Activated naive CD4-positive, alpha-beta T cell treated with anti-CD3 and anti-CD28 coated beads, Interleukin-2, amount 10 ng/mL, durations not matched to agents 7 days and 5 days (primary cell): ENCODE measurements around the gene SERPINB6.
"Not testable (repeated sequence)": the region's sequence is repeated elsewhere in the genome, so short reads cannot be mapped to it uniquely, and the experiment has no call there.

ENCODE experiments used
- CTCF ChIA-PET: fragments of 350-600 bp; sonication (Branson Sonifier 250); formaldehyde crosslinking; loops from one replicate; lab custom pipeline; 2021; ENCODE audit warnings: antibody characterized with exemption; lab: Charles Lee
- DNase-seq: peaks from one replicate; pipeline ENCODE4 v3.0.0-alpha.2; 2020
- H3K27ac Mint-ChIP-seq: one replicate; pipeline ENCODE4 v1.8.0; 2021; ENCODE audit warnings: mild to moderate bottlenecking, moderate library complexity, mixed read lengths
- H3K27me3 Mint-ChIP-seq: one replicate; pipeline ENCODE4 v1.8.0; 2021; ENCODE audit warnings: mild to moderate bottlenecking, mixed read lengths
- H3K36me3 Mint-ChIP-seq: one replicate; pipeline ENCODE4 v1.8.0; 2021; ENCODE audit warnings: mixed read lengths
- H3K4me1 Mint-ChIP-seq: one replicate; pipeline ENCODE4 v1.8.0; 2021; ENCODE audit warnings: mixed read lengths
- H3K4me3 Mint-ChIP-seq: one replicate; pipeline ENCODE4 v1.8.0; 2021; ENCODE audit warnings: mild to moderate bottlenecking, moderate library complexity, mixed read lengths
- H3K9me3 Mint-ChIP-seq: one replicate; pipeline ENCODE4 v1.8.0; 2021; ENCODE audit warnings: mixed read lengths

SERPINB6 gene

GRCh38 chr6:2971420-2972218 lies at the start of gene SERPINB6:
Gene SERPINB6 (minus strand): TSS chr6:2971567. CDS start chr6:2959332, 12,235 bp downstream.
- H3K27me3 Mint-ChIP-seq: peaks cover 49% of the 10 kb centered on the region
- H3K4me3 Mint-ChIP-seq: peak within 1 kb of the TSS; percentile 82
- peak; percentile 54 for DNase-seq
- CTCF ChIA-PET: interaction anchor here (0.6 to 1.0 kb wide), 2 partner anchors 16 to 238 kb away, joined by 3 to 4 read pairs; no protein-coding TSS in a partner anchor
- peaks cover 21% of the 10 kb centered on the region for H3K4me1 Mint-ChIP-seq
- H3K9me3 Mint-ChIP-seq: peaks cover 6% of the 10 kb centered on the region
- H3K27ac Mint-ChIP-seq: peak within 1 kb of the TSS; percentile 63
- H3K36me3 Mint-ChIP-seq: peaks cover 9% of the 10 kb centered on the region

DNA sequence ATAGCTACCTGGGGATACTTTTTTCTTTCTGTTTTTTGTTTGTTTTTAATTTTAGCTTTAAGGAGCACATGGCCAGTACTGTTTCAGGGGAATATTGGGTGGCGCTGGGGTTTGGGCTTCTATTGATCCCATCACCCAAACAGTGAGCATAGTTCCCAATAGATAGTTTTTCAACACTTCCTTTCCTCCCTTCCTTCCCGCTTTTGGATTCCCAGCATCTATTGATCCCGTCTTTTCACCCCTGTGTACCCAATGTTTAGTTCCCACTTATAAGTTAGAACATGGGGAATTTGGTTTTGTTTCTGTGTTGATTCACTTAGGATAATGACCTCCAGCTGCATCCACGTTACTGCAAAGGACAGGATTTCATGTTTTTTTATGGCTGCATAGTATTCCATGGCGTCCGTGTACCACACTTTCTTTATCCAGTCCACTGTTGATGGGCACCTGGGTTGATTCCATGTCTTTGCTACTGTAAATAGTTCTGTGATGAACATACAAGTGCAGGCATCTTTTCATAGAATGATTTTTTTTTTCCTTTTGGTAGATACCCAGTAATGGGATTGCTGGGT lies 48.5 kb upstream of the SERPINB6 start:
- CTCF ChIA-PET: interaction anchor here (0.7 to 1.1 kb wide), 3 partner anchors 18 to 19 kb away, joined by 3 to 7 read pairs (median 5); no protein-coding TSS in a partner anchor
- peaks cover 48% of the 10 kb centered on the region for H3K4me1 Mint-ChIP-seq
- no peak for DNase-seq
- no peaks in the 10 kb centered on the region for H3K9me3 Mint-ChIP-seq
- peaks cover 45% of the 10 kb centered on the region for H3K36me3 Mint-ChIP-seq
- H3K4me3 Mint-ChIP-seq: no peak overlapping the region
- no peaks in the 10 kb centered on the region for H3K27me3 Mint-ChIP-seq
- H3K27ac Mint-ChIP-seq: no peak overlapping the region

DNA sequence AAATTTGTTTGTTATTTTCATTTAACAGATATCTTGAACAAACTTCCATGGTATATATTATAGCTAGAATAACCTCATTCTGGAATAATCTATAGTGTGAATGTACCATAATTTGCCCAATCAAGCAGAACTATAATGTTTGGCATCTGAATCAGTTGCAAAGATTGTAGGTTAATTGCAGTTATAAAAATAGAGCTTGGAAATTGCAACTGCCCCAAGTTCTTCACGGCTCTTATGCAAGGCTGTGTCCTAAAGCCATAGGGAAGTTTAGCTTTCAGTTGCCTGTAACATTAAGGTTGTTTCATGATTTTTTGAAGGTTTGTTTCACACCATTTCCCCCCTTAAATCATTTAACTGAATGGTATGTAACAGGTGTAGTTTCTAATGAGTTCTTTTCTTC lies 47.7 kb upstream of the SERPINB6 start:
- peaks cover 40% of the 10 kb centered on the region for H3K4me1 Mint-ChIP-seq
- no peak overlapping the region for H3K27ac Mint-ChIP-seq
- H3K27me3 Mint-ChIP-seq: no peaks in the 10 kb centered on the region
- H3K36me3 Mint-ChIP-seq: peaks cover 51% of the 10 kb centered on the region
- H3K4me3 Mint-ChIP-seq: no peak overlapping the region
- CTCF ChIA-PET: interaction anchor here (1.1 kb wide), 1 partner anchor 18 kb away, joined by 7 read pairs; no protein-coding TSS in a partner anchor
- H3K9me3 Mint-ChIP-seq: no peaks in the 10 kb centered on the region
- no peak for DNase-seq

- peaks cover 57% of the 10 kb centered on the region for H3K36me3 Mint-ChIP-seq
- no peaks in the 10 kb centered on the region for H3K27me3 Mint-ChIP-seq
- no peak overlapping the region for H3K27ac Mint-ChIP-seq
- no peak for DNase-seq
- H3K9me3 Mint-ChIP-seq: peaks cover 5% of the 10 kb centered on the region
- CTCF ChIA-PET: no interaction called here
- H3K4me3 Mint-ChIP-seq: no peak overlapping the region
- H3K4me1 Mint-ChIP-seq: peaks cover 30% of the 10 kb centered on the region
Observed at GRCh38 chr6:3017304-3017703, 45.9 kb upstream of the SERPINB6 start.

- Mint-ChIP-seq H3K9me3 (peaks cover 11% of the 10 kb centered on the region), H3K36me3 (peaks cover 62% of the 10 kb centered on the region), H3K27me3 (no peaks in the 10 kb centered on the region), H3K4me1 (peaks cover 26% of the 10 kb centered on the region), H3K4me3 (no peak overlapping the region), H3K27ac (no peak overlapping the region)
- CTCF ChIA-PET: interaction anchor here (0.6 kb wide), 1 partner anchor 193 kb away, joined by 3 read pairs; no protein-coding TSS in a partner anchor
- no peak for DNase-seq
Observed at GRCh38 chr6:3016473-3017280, 45.3 kb upstream of the SERPINB6 start.

GRCh38 chr6:3015144-3015543 lies 43.8 kb upstream of the SERPINB6 start:
- DNase-seq: no peak
- Mint-ChIP-seq H3K27me3 (no peaks in the 10 kb centered on the region), H3K4me3 (no peak overlapping the region), H3K36me3 (peaks cover 71% of the 10 kb centered on the region), H3K9me3 (peaks cover 27% of the 10 kb centered on the region), H3K4me1 (peaks cover 22% of the 10 kb centered on the region), H3K27ac (no peak overlapping the region)
- CTCF ChIA-PET: interaction anchor here (1.6 kb wide), 1 partner anchor 13 kb away, joined by 4 read pairs; no protein-coding TSS in a partner anchor

- H3K36me3 Mint-ChIP-seq: peaks cover 71% of the 10 kb centered on the region
- peaks cover 17% of the 10 kb centered on the region for H3K4me1 Mint-ChIP-seq
- H3K27ac Mint-ChIP-seq: no peak overlapping the region
- H3K9me3 Mint-ChIP-seq: peaks cover 30% of the 10 kb centered on the region
- H3K27me3 Mint-ChIP-seq: no peaks in the 10 kb centered on the region
- CTCF ChIA-PET: interaction anchor here (1.6 kb wide), 1 partner anchor 13 kb away, joined by 4 read pairs; no protein-coding TSS in a partner anchor
- no peak for DNase-seq
- H3K4me3 Mint-ChIP-seq: no peak overlapping the region
Observed at GRCh38 chr6:3014675-3015066, 43.3 kb upstream of the SERPINB6 start.

GRCh38 chr6:3013901-3014674 lies 42.7 kb upstream of the SERPINB6 start:
- no peak overlapping the region for H3K4me3 Mint-ChIP-seq
- peaks cover 70% of the 10 kb centered on the region for H3K36me3 Mint-ChIP-seq
- CTCF ChIA-PET: no interaction called here
- H3K27ac Mint-ChIP-seq: no peak overlapping the region
- H3K27me3 Mint-ChIP-seq: no peaks in the 10 kb centered on the region
- H3K9me3 Mint-ChIP-seq: peaks cover 31% of the 10 kb centered on the region
- peaks cover 11% of the 10 kb centered on the region for H3K4me1 Mint-ChIP-seq
- DNase-seq: no peak

GRCh38 chr6:3013486-3013885 lies 42.1 kb upstream of the SERPINB6 start:
- H3K9me3 Mint-ChIP-seq: peaks cover 31% of the 10 kb centered on the region
- no peak overlapping the region for H3K27ac Mint-ChIP-seq
- H3K4me3 Mint-ChIP-seq: no peak overlapping the region
- H3K36me3 Mint-ChIP-seq: peaks cover 74% of the 10 kb centered on the region
- DNase-seq: no peak
- CTCF ChIA-PET: no interaction called here
- H3K4me1 Mint-ChIP-seq: peaks cover 9% of the 10 kb centered on the region
- H3K27me3 Mint-ChIP-seq: no peaks in the 10 kb centered on the region

GRCh38 chr6:3011592-3011991 lies 40.2 kb upstream of the SERPINB6 start:
- Mint-ChIP-seq H3K4me3 (no peak overlapping the region), H3K27ac (no peak overlapping the region), H3K36me3 (peaks cover 77% of the 10 kb centered on the region), H3K4me1 (peaks cover 5% of the 10 kb centered on the region), H3K27me3 (no peaks in the 10 kb centered on the region), H3K9me3 (peaks cover 31% of the 10 kb centered on the region)
- CTCF ChIA-PET: interaction anchor here (0.9 kb wide), 1 partner anchor 57 kb away, joined by 3 read pairs; the partner anchor contains the start of gene RIPK1
- DNase-seq: no peak

DNA sequence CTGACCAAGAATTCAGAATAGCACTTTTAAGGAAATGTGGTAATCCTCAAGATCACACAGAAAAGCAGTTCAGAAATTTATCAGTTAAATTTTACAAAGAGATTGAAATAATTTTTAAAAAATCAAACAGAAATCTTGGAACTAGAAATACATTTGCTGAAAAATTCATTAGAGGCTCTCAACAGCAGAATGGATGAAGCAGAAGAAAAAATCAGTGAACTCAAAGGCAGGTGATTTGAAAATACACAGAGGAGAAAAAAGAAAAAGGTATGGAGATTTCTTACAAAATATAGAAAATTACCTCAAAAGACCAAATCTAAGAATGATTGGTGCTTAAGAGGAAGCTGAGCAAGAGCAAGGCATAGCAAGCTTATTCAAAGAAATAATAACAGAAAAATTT lies 39.8 kb upstream of the SERPINB6 start:
- H3K4me3 Mint-ChIP-seq: no peak overlapping the region
- peaks cover 78% of the 10 kb centered on the region for H3K36me3 Mint-ChIP-seq
- CTCF ChIA-PET: interaction anchor here (0.9 kb wide), 1 partner anchor 57 kb away, joined by 3 read pairs; the partner anchor contains the start of gene RIPK1
- H3K27ac Mint-ChIP-seq: no peak overlapping the region
- H3K9me3 Mint-ChIP-seq: peaks cover 31% of the 10 kb centered on the region
- no peaks in the 10 kb centered on the region for H3K27me3 Mint-ChIP-seq
- DNase-seq: no peak
- peaks cover 5% of the 10 kb centered on the region for H3K4me1 Mint-ChIP-seq

DNA sequence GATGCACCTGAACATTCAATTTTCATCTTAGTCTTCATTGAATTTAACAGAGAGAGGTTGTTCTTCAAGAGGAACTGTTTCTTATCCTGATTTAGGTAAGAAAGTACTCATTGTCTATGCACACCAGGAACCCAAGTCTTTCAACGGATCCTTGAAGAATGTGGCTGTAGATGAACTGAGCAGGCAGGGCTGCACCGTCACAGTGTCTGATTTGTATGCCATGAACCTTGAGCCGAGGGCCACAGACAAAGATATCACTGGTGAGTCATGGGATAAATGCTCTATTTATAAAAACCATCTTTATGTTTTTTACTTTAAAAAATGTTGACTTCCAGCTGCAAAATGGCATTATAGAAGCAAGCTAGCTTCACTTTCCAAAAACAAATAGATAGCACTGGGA lies 38.6 kb upstream of the SERPINB6 start:
- DNase-seq: no peak
- H3K27ac Mint-ChIP-seq: no peak overlapping the region
- H3K9me3 Mint-ChIP-seq: peaks cover 31% of the 10 kb centered on the region
- H3K27me3 Mint-ChIP-seq: no peaks in the 10 kb centered on the region
- H3K36me3 Mint-ChIP-seq: peaks cover 72% of the 10 kb centered on the region
- CTCF ChIA-PET: interaction anchor here (0.9 kb wide), 1 partner anchor 8 kb away, joined by 3 read pairs; no protein-coding TSS in a partner anchor
- no peak overlapping the region for H3K4me3 Mint-ChIP-seq
- peaks cover 5% of the 10 kb centered on the region for H3K4me1 Mint-ChIP-seq

- H3K4me3 Mint-ChIP-seq, CTCF ChIA-PET, H3K27ac Mint-ChIP-seq, DNase-seq, H3K27me3 Mint-ChIP-seq, H3K4me1 Mint-ChIP-seq: not testable (repeated sequence)
- H3K9me3 Mint-ChIP-seq: peaks cover 31% of the 10 kb centered on the region
- H3K36me3 Mint-ChIP-seq: peaks cover 71% of the 10 kb centered on the region
Observed at GRCh38 chr6:3008712-3009265, 37.4 kb upstream of the SERPINB6 start.
